ENCODE measurements around the gene NTHL1. TPM values are rescaled to one million over a fixed set of nuclear protein-coding genes. Genes with fewer than 3 reads are reported as not detected.

The NTHL1 gene
- total RNA-seq, 2 experiments from 2014 or later: 22.5 to 24.5 TPM

- peaks cover 23% of the 10 kb centered on the region for H3K4me1 Mint-ChIP-seq
- ChIA-PET CTCF (interaction anchor here (0.6 to 1.3 kb wide), 2 partner anchors 103 to 139 kb away, joined by 3 to 4 read pairs; no protein-coding TSS in a partner anchor), POLR2A (interaction anchor here (1.5 kb wide), 1 partner anchor 21 kb away, joined by 4 read pairs; no protein-coding TSS in a partner anchor)
- H3K27me3 Mint-ChIP-seq: no peaks in the 10 kb centered on the region
- no peak overlapping the region for H3K27ac Mint-ChIP-seq
- H3K4me3 Mint-ChIP-seq: no peak overlapping the region
- H3K36me3 Mint-ChIP-seq (ENCODE audit: low read depth): peaks cover 28% of the 10 kb centered on the region
- no peak for DNase-seq
- H3K9me3 Mint-ChIP-seq: no peaks in the 10 kb centered on the region
Measured at GRCh38 chr16:2001456-2002355, 45.9 kb downstream of the NTHL1 start.

GRCh38 chr16:2001035-2001434 lies 46.6 kb downstream of the NTHL1 start:
- no peak overlapping the region for H3K27ac Mint-ChIP-seq
- ChIA-PET CTCF (interaction anchor here (1.3 kb wide), 1 partner anchor 139 kb away, joined by 3 read pairs; no protein-coding TSS in a partner anchor), POLR2A (interaction anchor here (1.4 to 1.5 kb wide), 2 partner anchors 8 to 22 kb away, joined by 4 read pairs; no protein-coding TSS in a partner anchor)
- DNase-seq: no peak
- no peaks in the 10 kb centered on the region for H3K27me3 Mint-ChIP-seq
- no peaks in the 10 kb centered on the region for H3K9me3 Mint-ChIP-seq
- no peak overlapping the region for H3K4me3 Mint-ChIP-seq
- H3K4me1 Mint-ChIP-seq: peaks cover 17% of the 10 kb centered on the region
- H3K36me3 Mint-ChIP-seq (ENCODE audit: low read depth): peaks cover 29% of the 10 kb centered on the region

- ChIA-PET POLR2A (interaction anchor here (1.1 to 1.4 kb wide), 2 partner anchors 9 to 10 kb away, joined by 4 read pairs; no protein-coding TSS in a partner anchor), CTCF (no interaction called here)
- no peak overlapping the region for H3K27ac Mint-ChIP-seq
- H3K27me3 Mint-ChIP-seq: no peaks in the 10 kb centered on the region
- H3K36me3 Mint-ChIP-seq (ENCODE audit: low read depth): peaks cover 34% of the 10 kb centered on the region
- H3K9me3 Mint-ChIP-seq: no peaks in the 10 kb centered on the region
- H3K4me1 Mint-ChIP-seq: peaks cover 12% of the 10 kb centered on the region
- DNase-seq: no peak
- no peak overlapping the region for H3K4me3 Mint-ChIP-seq
Measured at GRCh38 chr16:1999866-2000514, 47.6 kb downstream of the NTHL1 start.

GRCh38 chr16:1998852-1999801 lies 48.5 kb downstream of the NTHL1 start:
- ChIA-PET POLR2A (interaction anchor here (1.0 to 1.4 kb wide), 4 partner anchors 9 to 155 kb away, joined by 3 to 4 read pairs (median 4); no protein-coding TSS in a partner anchor), CTCF (no interaction called here)
- Mint-ChIP-seq H3K27ac (no peak overlapping the region), H3K9me3 (no peaks in the 10 kb centered on the region), H3K4me1 (peaks cover 6% of the 10 kb centered on the region), H3K27me3 (no peaks in the 10 kb centered on the region), H3K36me3 (ENCODE audit: low read depth) (peaks cover 34% of the 10 kb centered on the region), H3K4me3 (no peak overlapping the region)
- DNase-seq: no peak

- Mint-ChIP-seq H3K4me3 (no peak overlapping the region), H3K9me3 (no peaks in the 10 kb centered on the region), H3K4me1 (peaks cover 8% of the 10 kb centered on the region), H3K36me3 (ENCODE audit: low read depth) (peaks cover 34% of the 10 kb centered on the region), H3K27ac (no peak overlapping the region), H3K27me3 (no peaks in the 10 kb centered on the region)
- POLR2A ChIA-PET: interaction anchor here (1.0 to 1.1 kb wide), 2 partner anchors 10 to 156 kb away, joined by 3 read pairs; no protein-coding TSS in a partner anchor
- no peak for DNase-seq
- CTCF ChIA-PET: interaction anchor here (1.1 kb wide), 1 partner anchor 24 kb away, joined by 4 read pairs; no protein-coding TSS in a partner anchor
Measured at GRCh38 chr16:1998360-1998835, 49.2 kb downstream of the NTHL1 start.

GRCh38 chr16:1997494-1998359 lies 49.9 kb downstream of the NTHL1 start:
- Mint-ChIP-seq H3K27me3 (no peaks in the 10 kb centered on the region), H3K27ac (no peak overlapping the region), H3K9me3 (no peaks in the 10 kb centered on the region), H3K36me3 (ENCODE audit: low read depth) (peaks cover 34% of the 10 kb centered on the region), H3K4me1 (peaks cover 11% of the 10 kb centered on the region), H3K4me3 (no peak overlapping the region)
- CTCF ChIA-PET: interaction anchor here (1.1 kb wide), 1 partner anchor 25 kb away, joined by 4 read pairs; no protein-coding TSS in a partner anchor
- POLR2A ChIA-PET: interaction anchor here (1.0 to 1.1 kb wide), 2 partner anchors 10 to 157 kb away, joined by 3 read pairs; no protein-coding TSS in a partner anchor
- no peak for DNase-seq

- Mint-ChIP-seq H3K4me3 (no peak overlapping the region), H3K36me3 (ENCODE audit: low read depth) (peaks cover 19% of the 10 kb centered on the region), H3K27ac (no peak overlapping the region), H3K9me3 (no peaks in the 10 kb centered on the region), H3K4me1 (peaks cover 34% of the 10 kb centered on the region), H3K27me3 (peaks cover 8% of the 10 kb centered on the region)
- DNase-seq: no peak
- ChIA-PET CTCF (interaction anchor here (3.8 kb wide), 1 partner anchor 11 kb away, joined by 36 read pairs; no protein-coding TSS in a partner anchor), POLR2A (interaction anchor here (4.6 to 5.6 kb wide), 4 partner anchors 11 to 161 kb away, joined by 16 to 56 read pairs (median 24); partner anchors contain the start of genes RPS2, TBL3 and TRAF7)
Measured at GRCh38 chr16:1993731-1994131, 53.9 kb downstream of the NTHL1 start.

GRCh38 chr16:1992704-1993317 lies 54.8 kb downstream of the NTHL1 start:
- Mint-ChIP-seq H3K27ac (no peak overlapping the region), H3K36me3 (ENCODE audit: low read depth) (peaks cover 16% of the 10 kb centered on the region), H3K9me3 (no peaks in the 10 kb centered on the region), H3K4me1 (peaks cover 37% of the 10 kb centered on the region), H3K4me3 (no peak overlapping the region), H3K27me3 (peaks cover 14% of the 10 kb centered on the region)
- CTCF ChIA-PET: interaction anchor here (1.5 to 3.8 kb wide), 2 partner anchors 12 to 163 kb away, joined by 3 to 36 read pairs; partner anchors contain the start of gene TRAF7
- POLR2A ChIA-PET: interaction anchor here (1.0 to 5.6 kb wide), 8 partner anchors 9 to 162 kb away, joined by 3 to 56 read pairs (median 16); partner anchors contain the start of genes GFER, NOXO1, RPS2 and TBL3
- no peak for DNase-seq

GRCh38 chr16:1991948-1992703 lies 55.5 kb downstream of the NTHL1 start:
- H3K27me3 Mint-ChIP-seq: peaks cover 14% of the 10 kb centered on the region
- H3K4me3 Mint-ChIP-seq: peak overlapping the region; percentile 73
- ChIA-PET POLR2A (interaction anchor here (1.0 to 5.6 kb wide), 9 partner anchors 8 to 222 kb away, joined by 3 to 56 read pairs (median 15); partner anchors contain the start of genes GFER, NOXO1, PGP and RPS2), CTCF (interaction anchor here (1.5 to 3.8 kb wide), 2 partner anchors 12 to 163 kb away, joined by 3 to 36 read pairs; partner anchors contain the start of gene TRAF7)
- no peaks in the 10 kb centered on the region for H3K9me3 Mint-ChIP-seq
- DNase-seq: peak; percentile 98
- peaks cover 12% of the 10 kb centered on the region for H3K36me3 Mint-ChIP-seq (ENCODE audit: low read depth)
- peaks cover 37% of the 10 kb centered on the region for H3K4me1 Mint-ChIP-seq
- H3K27ac Mint-ChIP-seq: peak overlapping the region; percentile 35

- H3K27ac Mint-ChIP-seq: peak overlapping the region; percentile 71
- H3K4me3 Mint-ChIP-seq: peak overlapping the region; percentile 73
- H3K4me1 Mint-ChIP-seq: peaks cover 37% of the 10 kb centered on the region
- POLR2A ChIA-PET: interaction anchor here (1.0 to 5.6 kb wide), 9 partner anchors 8 to 223 kb away, joined by 3 to 56 read pairs (median 15); partner anchors contain the start of genes GFER, NOXO1, PGP and RPS2
- CTCF ChIA-PET: interaction anchor here (1.5 to 3.8 kb wide), 2 partner anchors 13 to 164 kb away, joined by 3 to 36 read pairs; partner anchors contain the start of gene TRAF7
- no peaks in the 10 kb centered on the region for H3K9me3 Mint-ChIP-seq
- H3K27me3 Mint-ChIP-seq: peaks cover 14% of the 10 kb centered on the region
- peaks cover 14% of the 10 kb centered on the region for H3K36me3 Mint-ChIP-seq (ENCODE audit: low read depth)
- no peak for DNase-seq
Measured at GRCh38 chr16:1991588-1991947, 56.1 kb downstream of the NTHL1 start.
